NCI-H2029 treated with DMSO at 0.1 percent for 48 hours (cell line): ENCODE data around the gene PLEKHH1.
"Not testable (repeated sequence)": the region's sequence is repeated elsewhere in the genome, so short reads cannot be mapped to it uniquely, and the experiment has no call there.

Experiments
- DNase-seq: peaks from one replicate; lab custom pipeline; 2025; lab: John Stamatoyannopoulos, UW

Gene PLEKHH1

GRCh38 chr14:67533754-67534085, 630 bp downstream of the PLEKHH1 start:
- DNase-seq: no peak

- no peak for DNase-seq
Measured at GRCh38 chr14:67536087-67536486, 3.0 kb downstream of the PLEKHH1 start.

GRCh38 chr14:67537736-67538135, 4.6 kb downstream of the PLEKHH1 start:
- no peak for DNase-seq

DNA sequence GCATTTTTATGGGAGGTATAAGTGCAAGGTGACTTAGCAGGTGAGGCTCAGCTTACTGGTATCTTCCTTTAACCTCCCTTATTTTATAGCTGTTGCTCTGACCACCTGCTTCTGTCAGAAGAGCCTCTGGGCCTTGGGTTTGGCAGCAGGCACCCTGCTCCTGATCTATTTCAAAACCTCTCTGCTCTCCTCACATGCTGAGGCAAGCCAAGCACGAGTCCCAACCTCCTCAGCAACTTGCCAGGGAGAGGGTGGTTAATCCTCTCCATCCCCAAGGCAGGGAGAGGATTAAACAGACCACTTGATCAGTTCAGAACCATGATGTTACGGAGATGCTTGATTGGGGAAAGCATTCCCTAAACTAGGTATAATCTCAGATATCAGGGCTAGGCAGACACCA, 5.4 kb downstream of the PLEKHH1 start:
- no peak for DNase-seq

DNA sequence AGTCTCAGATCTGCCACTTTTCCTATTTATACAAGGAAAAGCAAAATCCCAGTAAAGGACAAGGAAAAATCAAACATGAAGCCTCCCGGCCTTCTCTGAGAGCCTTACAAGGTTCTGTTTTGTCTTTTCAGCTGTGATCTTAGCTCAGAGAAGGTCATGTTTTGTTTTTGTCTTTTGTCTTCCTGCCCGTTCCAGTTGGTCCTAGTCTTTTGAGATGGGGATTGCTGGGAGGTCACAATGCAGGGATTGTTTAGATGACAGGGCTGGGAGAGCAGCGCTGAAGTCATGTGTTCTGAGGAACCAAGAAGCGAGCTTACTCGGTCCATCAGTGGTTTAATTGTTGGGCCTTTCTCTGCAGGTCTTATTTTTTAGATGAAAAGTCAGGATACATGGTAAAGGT, 6.0 kb downstream of the PLEKHH1 start:
- DNase-seq: no peak

DNA sequence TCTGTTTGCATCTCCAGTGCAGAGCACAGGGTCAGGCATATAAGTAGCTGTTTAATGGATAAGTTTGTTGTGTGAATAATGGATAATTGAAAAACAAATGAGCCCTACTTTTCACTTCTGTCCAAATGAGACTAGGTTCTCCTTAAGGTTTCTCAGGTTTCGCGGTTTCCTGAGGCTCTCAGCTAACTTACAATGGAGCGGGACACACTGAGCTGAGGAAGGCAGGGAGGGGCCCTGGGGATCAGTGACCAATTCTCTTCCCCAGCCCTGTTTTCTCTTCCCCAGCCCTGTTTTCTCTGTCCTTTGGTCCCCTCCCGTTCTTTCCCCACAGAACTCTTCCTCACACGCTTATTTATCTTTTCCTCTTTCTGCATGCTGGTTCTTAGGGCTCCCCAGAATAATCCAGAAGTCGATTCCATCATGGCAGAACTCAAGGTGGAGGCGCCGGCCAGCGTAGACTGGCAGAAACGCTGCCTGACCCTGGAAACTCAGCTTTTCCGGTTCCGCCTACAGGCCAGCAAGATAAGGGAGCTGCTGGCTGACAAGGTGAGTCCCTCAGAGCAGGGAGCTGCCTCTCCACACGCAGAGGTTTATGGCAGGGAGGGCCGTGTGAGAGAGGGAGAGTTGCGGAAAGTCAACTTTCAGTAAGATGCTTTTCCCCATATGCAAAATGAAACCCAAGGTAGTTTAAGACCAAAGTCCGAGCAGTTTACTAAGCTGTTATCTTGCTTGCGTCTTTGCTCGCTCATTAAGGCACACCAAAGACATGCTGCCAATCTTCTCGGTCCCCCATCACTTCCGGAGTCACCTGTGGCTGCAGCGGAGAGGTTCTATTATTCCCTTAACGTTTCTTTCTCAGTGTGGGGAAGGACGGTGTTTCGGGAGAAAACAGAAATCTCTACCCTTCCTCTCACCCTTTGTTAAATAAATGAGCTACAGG, 8.6 kb downstream of the PLEKHH1 start:
- DNase-seq: no peak

DNA sequence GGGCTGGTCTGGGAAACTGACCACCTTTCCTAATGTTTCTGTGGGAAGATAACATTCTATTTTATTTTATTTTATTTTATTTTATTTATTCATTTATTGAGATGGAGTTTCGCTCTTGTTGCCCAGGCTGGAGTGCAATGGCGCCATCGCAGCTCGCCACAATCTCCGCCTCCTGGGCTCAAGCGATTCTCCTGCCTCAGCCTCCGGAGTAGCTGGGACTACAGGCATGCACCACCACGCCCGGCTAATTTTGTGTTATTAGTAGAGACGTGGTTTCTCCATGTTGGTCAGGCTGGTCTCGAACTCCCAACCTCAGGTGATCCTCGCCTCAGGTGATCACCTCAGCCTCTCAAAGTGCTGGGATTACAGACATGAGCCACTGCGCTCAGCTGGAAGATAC, 9.5 kb downstream of the PLEKHH1 start:
- DNase-seq: not testable (repeated sequence)

- no peak for DNase-seq
Measured at GRCh38 chr14:67544590-67544989, 11.5 kb downstream of the PLEKHH1 start.

DNA sequence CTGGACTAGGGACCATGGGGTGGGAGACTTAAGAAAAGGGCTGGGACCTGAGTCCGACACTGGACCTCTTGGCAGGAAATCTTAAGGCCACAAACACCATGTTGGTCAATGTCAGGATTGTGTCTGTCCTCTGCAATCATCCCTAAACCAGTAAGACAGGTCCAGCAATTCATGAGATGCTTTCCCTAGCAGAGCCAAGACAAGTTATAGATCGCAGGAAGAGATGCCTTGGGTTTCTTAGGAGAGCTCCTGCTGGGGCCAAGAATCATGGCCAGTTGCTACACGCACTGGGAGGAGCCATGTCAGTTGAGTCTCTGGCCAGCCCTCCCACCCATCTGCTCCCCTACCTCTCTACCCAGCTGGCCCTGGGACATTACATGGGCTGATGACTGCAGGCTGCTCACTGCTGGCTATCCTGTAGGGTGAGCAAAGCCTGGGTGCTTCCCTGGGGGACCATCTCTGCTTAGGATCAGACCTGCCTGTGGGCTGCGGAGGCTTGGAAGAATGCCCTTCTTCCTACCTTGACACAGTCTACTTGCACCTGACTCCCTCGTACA, 14.2 kb downstream of the PLEKHH1 start:
- DNase-seq: no peak

- DNase-seq: no peak
Measured at GRCh38 chr14:67549734-67550133, 16.6 kb downstream of the PLEKHH1 start.

- DNase-seq: no peak
Measured at GRCh38 chr14:67551123-67551522, 18.0 kb downstream of the PLEKHH1 start.

GRCh38 chr14:67551940-67552339, 18.9 kb downstream of the PLEKHH1 start:
- DNase-seq: no peak

- no peak for DNase-seq
Measured at GRCh38 chr14:67553547-67553946, 20.5 kb downstream of the PLEKHH1 start.

DNA sequence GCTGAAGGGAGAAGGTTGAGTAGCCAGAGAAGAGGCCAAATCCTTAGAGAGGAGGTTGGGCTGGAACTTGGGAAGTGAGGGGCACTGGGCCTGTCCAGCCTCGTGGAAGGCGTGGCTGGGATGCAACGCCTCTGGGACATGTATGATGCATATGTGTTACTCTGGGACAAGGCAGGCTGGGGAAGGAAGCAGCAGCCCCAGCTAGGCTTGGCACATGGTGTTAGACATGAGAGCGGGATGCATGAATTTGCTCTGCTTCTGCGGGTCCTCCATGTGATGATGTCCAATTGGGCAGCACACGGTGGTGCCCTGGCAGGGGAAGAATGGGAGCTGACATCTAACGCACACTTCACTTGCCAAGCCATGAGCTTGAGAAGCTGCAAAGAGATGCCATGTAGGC, 21.3 kb downstream of the PLEKHH1 start:
- no peak for DNase-seq

DNA sequence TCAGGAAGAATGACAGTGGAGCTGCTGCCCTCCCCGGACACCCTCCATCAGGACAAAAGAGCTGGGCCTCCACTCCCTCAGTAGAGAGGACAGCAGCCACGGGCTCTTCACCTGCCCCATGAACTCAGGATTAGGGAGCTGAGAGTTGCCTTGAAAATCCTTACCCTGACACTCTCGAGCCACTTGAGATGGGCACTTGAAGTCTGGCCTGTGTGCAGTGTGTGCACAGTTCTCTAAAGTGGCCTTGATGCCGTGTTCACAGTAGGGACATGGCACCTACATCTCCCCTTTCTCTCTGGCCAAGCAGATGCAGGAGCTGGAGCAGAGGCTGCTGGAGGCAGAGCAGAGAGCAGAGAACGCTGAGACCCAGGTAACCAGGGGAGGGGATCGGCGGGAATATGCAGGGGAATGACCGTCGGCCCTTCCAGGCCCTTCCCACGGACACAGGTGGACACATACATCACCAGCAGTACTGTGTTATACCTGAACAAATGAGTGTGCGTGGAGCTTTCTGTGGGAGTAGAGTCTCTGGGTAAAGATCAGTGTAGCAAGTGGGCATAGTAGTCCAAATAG, 22.5 kb downstream of the PLEKHH1 start:
- no peak for DNase-seq

GRCh38 chr14:67556671-67557070, 23.6 kb downstream of the PLEKHH1 start:
- no peak for DNase-seq

DNA sequence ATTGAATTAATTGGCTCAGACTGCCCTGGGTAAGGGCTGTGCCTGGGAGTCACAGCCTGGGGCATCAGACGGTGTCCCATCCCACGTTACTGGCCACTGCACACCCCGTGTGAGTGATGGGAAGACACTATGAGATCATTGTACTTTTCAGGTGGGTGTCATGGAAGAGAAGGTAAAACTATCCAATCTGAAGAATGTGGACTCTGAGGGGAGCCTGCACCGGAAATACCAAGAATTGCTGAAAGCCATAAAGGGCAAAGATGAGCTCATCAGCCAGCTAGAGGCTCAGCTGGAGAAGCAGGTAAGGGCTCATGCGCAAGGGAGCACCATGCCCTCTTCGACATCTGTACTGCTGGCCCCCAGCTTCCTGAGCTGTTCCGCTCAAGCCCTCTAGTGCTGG, 24.0 kb downstream of the PLEKHH1 start:
- no peak for DNase-seq

DNA sequence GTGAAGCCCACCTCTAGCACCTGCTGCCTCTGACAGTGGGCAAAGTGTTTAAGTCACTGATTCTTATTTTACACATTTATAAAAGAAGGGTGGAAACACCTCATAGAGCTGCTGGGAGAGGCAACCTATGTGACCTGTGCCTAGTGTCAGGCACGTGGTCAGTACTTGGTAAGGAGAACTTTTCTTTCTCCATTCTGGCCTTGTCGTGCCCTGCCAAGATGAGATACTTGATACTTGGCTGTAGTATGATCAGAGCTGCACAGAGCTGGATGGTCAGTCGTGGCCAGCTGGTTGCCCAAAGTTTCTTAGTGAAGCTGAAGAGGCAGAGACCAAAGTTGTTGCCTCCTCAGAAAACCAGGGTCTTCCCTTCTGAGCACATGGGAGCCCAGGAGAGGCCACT, 24.6 kb downstream of the PLEKHH1 start:
- DNase-seq: no peak

GRCh38 chr14:67559639-67560038, 26.5 kb downstream of the PLEKHH1 start:
- no peak for DNase-seq

- DNase-seq: no peak
Measured at GRCh38 chr14:67562025-67562775, 29.1 kb downstream of the PLEKHH1 start.

GRCh38 chr14:67562776-67563150, 29.7 kb downstream of the PLEKHH1 start:
- no peak for DNase-seq

DNA sequence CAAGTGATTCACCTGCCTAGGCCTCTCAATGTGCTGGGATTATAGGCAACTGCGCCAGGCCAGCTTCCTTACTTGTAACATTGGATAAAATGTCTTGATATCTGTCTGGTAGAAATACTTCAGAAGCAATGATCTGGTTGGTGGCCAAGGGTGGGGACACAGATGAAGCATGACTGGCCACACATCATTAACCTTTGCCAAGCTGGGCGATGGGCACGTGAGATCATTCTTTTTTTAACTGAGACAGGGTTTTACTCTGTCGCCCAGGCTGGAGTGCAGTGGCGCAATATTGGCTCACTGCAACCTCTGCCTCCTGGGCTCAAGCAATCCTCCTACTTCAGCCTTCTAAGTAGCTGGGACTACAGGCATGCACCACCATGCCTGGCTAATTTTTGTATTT, 31.1 kb downstream of the PLEKHH1 start:
- no peak for DNase-seq

DNA sequence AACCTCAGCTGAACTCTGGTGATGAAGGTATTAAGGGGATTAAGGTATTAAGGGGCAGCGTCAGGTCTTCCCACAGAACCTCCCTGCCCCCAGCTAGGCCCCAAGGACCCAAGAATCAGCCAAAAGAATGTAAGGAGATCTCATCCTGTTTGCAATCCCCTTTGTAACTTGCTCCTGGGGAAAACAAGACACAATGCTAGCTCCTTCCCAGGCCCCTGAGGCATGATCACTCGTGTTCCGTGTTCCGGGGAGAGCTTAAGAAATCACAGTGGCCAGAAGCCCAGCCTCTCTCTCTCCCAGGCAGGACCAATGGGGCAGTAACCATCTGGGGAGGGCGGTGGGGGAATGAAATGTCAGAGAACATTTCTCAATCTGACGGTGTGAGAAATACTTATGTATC, 33.8 kb downstream of the PLEKHH1 start:
- DNase-seq: no peak
